Bronchial epithelial cell (primary cell): ENCODE measurements around the gene SRGAP1. TPM values are rescaled to one million over a fixed set of nuclear protein-coding genes. Genes with fewer than 3 reads are reported as not detected.

Experiments
- DNase-seq: peaks from one replicate; pipeline ENCODE4 v3.0.0-alpha.2; 2010; ENCODE audit warnings: low read depth
- FAIRE-seq: peaks from 2 replicates; lab custom pipeline; 2011; peaks lifted over from hg19 to GRCh38; lab: Jason Lieb, UNC
- H3K27me3 ChIP-seq: 2 replicates; pipeline ENCODE4 v1.5.1; 2011; ENCODE audit warnings: low read length; ENCODE audit not compliant: control insufficient read depth, insufficient read depth
- H3K36me3 ChIP-seq: 2 replicates; pipeline ENCODE4 v1.5.1; 2011; ENCODE audit warnings: low read length; ENCODE audit not compliant: control insufficient read depth, insufficient read depth
- H3K4me3 ChIP-seq: 2 replicates; pipeline ENCODE4 v1.5.1; 2011; ENCODE audit warnings: mild to moderate bottlenecking, low read depth, low read length, control low read depth
- total RNA-seq: library from RNA; depleted of rRNA; stranded (reverse); fragments of >200 nt; gene quantifications from 2 replicates; pipeline ENCODE4 v1.2.1, GENCODE V29; 2014
- TF ChIP-seq, protein P1 (sequence below): IDR thresholded peaks from 2 replicates; pipeline ENCODE4 v1.5.1; 2011; ENCODE audit warnings: mild to moderate bottlenecking, moderate library complexity, low read length, control low read depth, inconsistent platforms; ENCODE audit not compliant: insufficient read depth, severe bottlenecking

Gene SRGAP1
- total RNA-seq, 1 donor from 2014 or later, result 4.5 TPM

DNA sequence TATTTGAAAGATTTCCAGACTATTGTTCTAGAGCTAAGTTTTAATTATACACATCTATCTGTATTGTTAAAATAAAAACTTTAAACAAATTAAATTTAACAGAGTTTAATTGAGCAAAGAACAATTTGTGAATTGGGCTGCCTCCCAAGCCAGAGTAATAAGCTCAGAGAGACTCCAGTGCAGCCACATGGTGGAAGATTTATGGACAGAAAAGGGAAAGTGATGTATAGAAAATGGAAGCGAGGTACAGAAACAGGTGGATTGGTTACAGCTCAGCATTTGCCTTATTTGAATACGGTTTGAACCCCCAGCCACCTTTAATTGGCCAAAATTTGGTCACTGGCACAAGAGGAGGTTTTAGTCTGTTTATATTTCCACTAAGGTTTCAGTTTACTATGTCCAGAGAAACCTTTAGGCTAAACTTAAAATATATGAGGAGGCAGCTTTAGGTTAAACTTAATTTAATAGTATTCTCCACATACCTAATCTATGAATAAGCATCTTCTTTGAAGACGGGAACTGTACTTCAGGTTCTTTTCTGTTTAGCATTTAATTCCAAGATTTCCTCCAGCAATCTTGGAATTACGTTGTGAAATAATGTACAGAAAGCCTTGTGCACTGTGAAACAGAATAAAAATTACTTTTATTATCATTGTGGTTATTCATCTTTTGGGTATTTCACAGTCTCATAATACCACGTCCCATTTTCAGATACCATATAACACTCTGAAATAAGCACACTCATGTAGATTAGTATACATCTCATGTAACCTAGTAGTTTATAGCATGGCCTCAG, 19.4 kb downstream of the SRGAP1 start:
- no peak for DNase-seq
- peaks cover 5% of the 10 kb centered on the region for H3K36me3 ChIP-seq
- TF ChIP-seq, protein P1, sequence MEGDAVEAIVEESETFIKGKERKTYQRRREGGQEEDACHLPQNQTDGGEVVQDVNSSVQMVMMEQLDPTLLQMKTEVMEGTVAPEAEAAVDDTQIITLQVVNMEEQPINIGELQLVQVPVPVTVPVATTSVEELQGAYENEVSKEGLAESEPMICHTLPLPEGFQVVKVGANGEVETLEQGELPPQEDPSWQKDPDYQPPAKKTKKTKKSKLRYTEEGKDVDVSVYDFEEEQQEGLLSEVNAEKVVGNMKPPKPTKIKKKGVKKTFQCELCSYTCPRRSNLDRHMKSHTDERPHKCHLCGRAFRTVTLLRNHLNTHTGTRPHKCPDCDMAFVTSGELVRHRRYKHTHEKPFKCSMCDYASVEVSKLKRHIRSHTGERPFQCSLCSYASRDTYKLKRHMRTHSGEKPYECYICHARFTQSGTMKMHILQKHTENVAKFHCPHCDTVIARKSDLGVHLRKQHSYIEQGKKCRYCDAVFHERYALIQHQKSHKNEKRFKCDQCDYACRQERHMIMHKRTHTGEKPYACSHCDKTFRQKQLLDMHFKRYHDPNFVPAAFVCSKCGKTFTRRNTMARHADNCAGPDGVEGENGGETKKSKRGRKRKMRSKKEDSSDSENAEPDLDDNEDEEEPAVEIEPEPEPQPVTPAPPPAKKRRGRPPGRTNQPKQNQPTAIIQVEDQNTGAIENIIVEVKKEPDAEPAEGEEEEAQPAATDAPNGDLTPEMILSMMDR, result no peak
- no peak for FAIRE-seq
- H3K27me3 ChIP-seq, result no peaks in the 10 kb centered on the region
- no peak overlapping the region for H3K4me3 ChIP-seq

DNA sequence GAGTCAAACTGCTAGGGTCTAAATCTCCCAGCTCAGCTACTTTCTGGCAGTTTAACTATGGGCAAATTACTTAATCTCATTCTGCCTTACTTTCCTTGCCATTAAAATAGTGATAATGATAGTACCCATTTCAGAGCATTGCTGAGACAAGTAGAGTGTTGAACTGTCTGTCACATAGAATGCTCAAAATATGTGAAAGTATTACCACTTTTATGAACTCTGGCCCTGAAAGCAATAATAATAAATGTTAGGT, 19.9 kb downstream of the SRGAP1 start:
- no peaks in the 10 kb centered on the region for H3K27me3 ChIP-seq
- peaks cover 4% of the 10 kb centered on the region for H3K36me3 ChIP-seq
- H3K4me3 ChIP-seq, result no peak overlapping the region
- FAIRE-seq (no peak), DNase-seq (no peak)
- TF ChIP-seq, protein P1, result no peak

DNA sequence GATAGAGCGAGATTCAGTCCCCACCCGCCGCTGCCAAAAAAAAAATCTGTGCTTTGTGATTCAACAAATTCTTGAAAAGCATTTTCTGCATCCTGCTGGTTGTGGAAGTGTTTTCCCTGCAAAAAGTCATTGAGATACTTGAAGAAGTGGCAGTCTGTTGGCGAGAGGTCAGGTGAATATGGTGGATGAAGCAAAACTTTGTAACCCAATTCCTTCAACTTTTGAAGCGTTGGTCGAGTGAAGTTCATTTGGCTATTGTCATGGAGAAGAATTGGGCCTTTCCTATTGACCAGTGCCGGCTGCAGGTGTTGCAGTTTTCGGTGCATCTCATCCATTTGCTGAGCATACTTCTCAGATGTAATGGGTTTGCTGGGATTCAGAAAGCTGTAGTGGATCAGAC, 20.9 kb downstream of the SRGAP1 start:
- Histone ChIP-seq H3K4me3 (no peak overlapping the region), H3K36me3 (peaks cover 4% of the 10 kb centered on the region), H3K27me3 (no peaks in the 10 kb centered on the region)
- TF ChIP-seq, protein P1, result no peak
- FAIRE-seq, result no peak
- no peak for DNase-seq

DNA sequence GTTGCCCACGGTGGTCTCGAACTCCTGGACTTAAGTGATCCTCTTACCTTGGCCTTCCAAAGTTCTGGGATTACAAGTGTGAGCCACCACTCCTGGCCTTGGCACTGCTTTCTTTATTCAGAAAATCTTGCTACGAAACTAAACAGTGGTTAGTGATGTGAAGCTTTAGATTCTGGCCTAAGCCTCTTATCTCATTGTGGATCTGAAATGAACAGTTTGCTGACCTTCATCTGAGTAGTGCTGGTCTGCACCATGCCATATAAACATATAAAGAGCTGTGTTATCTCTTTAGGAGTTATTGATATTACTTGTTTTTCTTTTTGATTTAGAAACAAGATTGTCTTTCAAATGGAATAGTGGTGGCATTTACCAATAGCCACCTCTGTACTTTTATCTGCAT, 22.6 kb downstream of the SRGAP1 start:
- no peak for FAIRE-seq
- H3K36me3 ChIP-seq, result peaks cover 4% of the 10 kb centered on the region
- TF ChIP-seq, protein P1, result no peak
- no peak overlapping the region for H3K4me3 ChIP-seq
- H3K27me3 ChIP-seq, result no peaks in the 10 kb centered on the region
- no peak for DNase-seq

DNA sequence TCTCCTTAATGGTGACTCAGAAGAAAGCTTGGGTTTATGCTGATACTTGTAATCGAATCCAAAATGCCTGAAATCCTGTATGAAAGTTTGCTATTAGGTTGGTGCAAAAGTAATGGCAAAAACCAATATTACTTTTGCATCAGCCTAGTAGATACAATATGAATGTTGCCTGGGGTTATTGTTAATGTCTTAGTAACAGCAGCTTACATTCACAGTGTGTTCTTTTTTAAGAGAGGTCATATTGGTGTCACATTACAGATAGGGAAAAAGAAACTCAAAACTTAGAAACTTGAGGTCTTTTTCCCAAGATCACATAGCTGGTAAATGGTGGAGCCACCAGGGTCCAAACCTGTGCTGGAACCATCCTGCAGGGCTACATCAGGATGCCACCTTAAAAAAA, 25.2 kb downstream of the SRGAP1 start:
- FAIRE-seq (no peak), DNase-seq (no peak)
- Histone ChIP-seq H3K36me3 (peaks cover 4% of the 10 kb centered on the region), H3K4me3 (no peak overlapping the region), H3K27me3 (no peaks in the 10 kb centered on the region)
- TF ChIP-seq, protein P1, result no peak

DNA sequence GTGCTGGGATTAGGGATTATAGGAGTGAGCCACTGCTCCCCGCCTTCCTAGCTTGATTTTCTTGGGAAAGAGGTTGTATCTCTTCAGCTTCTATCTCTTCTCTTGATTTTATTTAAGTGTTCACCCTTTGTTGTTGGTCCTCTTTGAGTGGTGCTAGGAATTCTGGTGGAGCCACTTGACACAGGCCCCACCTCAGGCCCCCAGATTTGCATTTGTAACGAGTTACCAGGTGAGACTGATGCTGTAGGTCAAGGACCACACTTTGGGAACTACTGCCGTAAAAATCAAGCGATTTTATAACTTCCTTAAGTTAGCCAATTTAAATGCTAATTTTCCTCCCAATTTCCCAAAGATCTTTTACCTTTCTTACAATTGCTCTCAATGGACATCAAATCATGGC, 26.3 kb downstream of the SRGAP1 start:
- H3K4me3 ChIP-seq, result no peak overlapping the region
- TF ChIP-seq, protein P1, result no peak
- FAIRE-seq, result no peak

More for the DNA sequence above, 26.3 kb downstream of the SRGAP1 start:
- Histone ChIP-seq H3K36me3 (peaks cover 1% of the 10 kb centered on the region), H3K27me3 (no peaks in the 10 kb centered on the region)
- DNase-seq, result no peak
